Activated CD4-positive, alpha-beta memory T cell treated with anti-CD3 and anti-CD28 coated beads, Interleukin-2, amount 10 ng/mL, durations not matched to agents 7 days and 5 days (primary cell): ENCODE results near the gene PVALEF. TPM values are rescaled to one million over a fixed set of nuclear protein-coding genes. Genes with fewer than 3 reads are reported as not detected.
A peak's percentile ranks its signal among the peaks of the same experiment; 100 is the strongest.
"Not testable (repeated sequence)": the region's sequence is repeated elsewhere in the genome, so short reads cannot be mapped to it uniquely, and the experiment has no call there.

Experiments
- CTCF ChIA-PET: fragments of 350-600 bp; sonication (Branson Sonifier 250); formaldehyde crosslinking; loops from one replicate; lab custom pipeline; 2021; ENCODE audit warnings: antibody characterized with exemption, inconsistent platforms; lab: Charles Lee
- POLR2A ChIA-PET: fragments of 350-600 bp; sonication (Branson Sonifier 250); formaldehyde crosslinking; loops from one replicate; lab custom pipeline; 2021; ENCODE audit warnings: antibody characterized with exemption; lab: Charles Lee
- DNase-seq: peaks from one replicate; pipeline ENCODE4 v3.0.0-alpha.2; 2020
- H3K27ac Mint-ChIP-seq: one replicate; pipeline ENCODE4 v1.8.0; 2021; ENCODE audit warnings: mild to moderate bottlenecking, mixed read lengths
- H3K27me3 Mint-ChIP-seq: one replicate; pipeline ENCODE4 v1.8.0; 2021; ENCODE audit warnings: mixed read lengths
- H3K36me3 Mint-ChIP-seq: one replicate; pipeline ENCODE4 v1.8.0; 2021; ENCODE audit warnings: low read depth, mixed read lengths
- H3K4me1 Mint-ChIP-seq: one replicate; pipeline ENCODE4 v1.8.0; 2021; ENCODE audit warnings: mixed read lengths
- H3K4me3 Mint-ChIP-seq: one replicate; pipeline ENCODE4 v1.8.0; 2021; ENCODE audit warnings: mild to moderate bottlenecking, mixed read lengths
- H3K9me3 Mint-ChIP-seq: one replicate; pipeline ENCODE4 v1.8.0; 2021; ENCODE audit warnings: mixed read lengths
- total RNA-seq, 2 experiments: library from RNA; stranded (reverse); gene quantifications; one replicate each; pipeline ENCODE4 v1.2.3, GENCODE V29; 2021

The PVALEF gene
- total RNA-seq, 2 experiments from 2014 or later, result not detected

- H3K4me3 Mint-ChIP-seq, result no peak overlapping the region
- H3K27ac Mint-ChIP-seq, result no peak overlapping the region
- ChIA-PET CTCF (interaction anchor here (0.6 to 1.2 kb wide), 3 partner anchors 9 to 212 kb away, joined by 3 to 4 read pairs (median 3); partner anchors contain the start of genes NDUFAF8 and TEPSIN), POLR2A (no interaction called here)
- no peak for DNase-seq
- no peaks in the 10 kb centered on the region for H3K27me3 Mint-ChIP-seq
- H3K36me3 Mint-ChIP-seq, result no peaks in the 10 kb centered on the region
- H3K9me3 Mint-ChIP-seq, result peaks cover 3% of the 10 kb centered on the region
- no peaks in the 10 kb centered on the region for H3K4me1 Mint-ChIP-seq
These were observed 21.4 kb upstream of the PVALEF start for GRCh38 chr17:81143717-81144422.

- H3K36me3 Mint-ChIP-seq, result no peaks in the 10 kb centered on the region
- no peaks in the 10 kb centered on the region for H3K9me3 Mint-ChIP-seq
- H3K4me1 Mint-ChIP-seq, result no peaks in the 10 kb centered on the region
- H3K4me3 Mint-ChIP-seq, result no peak overlapping the region
- no peaks in the 10 kb centered on the region for H3K27me3 Mint-ChIP-seq
- ChIA-PET POLR2A (no interaction called here), CTCF (interaction anchor here (0.6 to 1.2 kb wide), 3 partner anchors 9 to 211 kb away, joined by 3 to 4 read pairs (median 3); partner anchors contain the start of genes NDUFAF8 and TEPSIN)
- no peak overlapping the region for H3K27ac Mint-ChIP-seq
- DNase-seq, result no peak
These were observed 20.9 kb upstream of the PVALEF start for GRCh38 chr17:81144423-81144781.

DNA sequence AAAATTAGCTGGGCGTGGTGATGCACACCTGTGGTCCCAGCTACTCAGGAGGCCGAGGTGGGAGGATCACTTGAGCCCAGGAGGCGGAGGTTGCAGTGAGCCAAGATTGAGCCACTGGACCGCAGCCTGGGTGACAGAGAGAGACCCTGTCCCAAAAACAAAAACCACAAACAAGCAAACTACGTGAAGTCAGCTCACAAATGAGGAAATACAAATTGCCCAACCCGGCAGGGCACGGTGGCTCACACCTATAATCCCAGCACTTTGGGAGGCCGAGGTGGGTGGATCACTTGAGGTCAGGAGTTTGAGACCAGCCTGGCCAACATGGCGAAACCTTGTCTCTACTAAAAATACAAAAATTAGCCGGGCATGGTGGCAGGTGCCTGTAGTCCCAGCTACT is 19.1 kb upstream of the PVALEF start:
- H3K9me3 Mint-ChIP-seq, CTCF ChIA-PET, POLR2A ChIA-PET, H3K4me1 Mint-ChIP-seq, H3K27ac Mint-ChIP-seq, H3K27me3 Mint-ChIP-seq, H3K36me3 Mint-ChIP-seq, DNase-seq, H3K4me3 Mint-ChIP-seq: not testable (repeated sequence)

DNA sequence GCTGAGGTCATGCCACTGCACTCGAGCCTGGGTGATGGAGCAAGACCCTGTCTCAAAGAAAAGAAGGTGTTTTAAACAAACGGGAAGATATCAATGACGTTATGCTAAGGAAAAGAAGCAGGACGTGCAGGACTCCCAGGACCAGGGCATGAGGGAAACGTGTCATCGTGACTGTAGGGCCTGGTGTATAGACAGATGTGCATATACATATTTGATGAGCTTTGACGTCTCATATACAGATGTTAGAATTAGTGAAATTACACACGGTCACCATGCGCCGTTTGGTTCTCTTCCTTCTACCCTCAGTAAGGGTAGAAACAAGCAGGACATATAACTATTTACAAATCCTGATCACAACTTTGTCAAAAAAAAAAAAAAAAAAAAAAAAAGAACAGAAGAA is 17.6 kb upstream of the PVALEF start:
- H3K27ac Mint-ChIP-seq, result no peak overlapping the region
- H3K4me3 Mint-ChIP-seq, result no peak overlapping the region
- DNase-seq, result no peak
- ChIA-PET POLR2A (no interaction called here), CTCF (interaction anchor here (0.6 kb wide), 1 partner anchor 116 kb away, joined by 3 read pairs; no protein-coding TSS in a partner anchor)
- peaks cover 2% of the 10 kb centered on the region for H3K4me1 Mint-ChIP-seq
- no peaks in the 10 kb centered on the region for H3K27me3 Mint-ChIP-seq
- no peaks in the 10 kb centered on the region for H3K9me3 Mint-ChIP-seq
- no peaks in the 10 kb centered on the region for H3K36me3 Mint-ChIP-seq

- H3K36me3 Mint-ChIP-seq, result no peaks in the 10 kb centered on the region
- CTCF ChIA-PET, result interaction anchor here (0.6 kb wide), 1 partner anchor 116 kb away, joined by 3 read pairs; no protein-coding TSS in a partner anchor
- H3K27me3 Mint-ChIP-seq, result peaks cover 2% of the 10 kb centered on the region
- no peak overlapping the region for H3K27ac Mint-ChIP-seq
- H3K4me1 Mint-ChIP-seq, result peaks cover 5% of the 10 kb centered on the region
- no peak for DNase-seq
- H3K4me3 Mint-ChIP-seq, result no peak overlapping the region
- POLR2A ChIA-PET, result no interaction called here
- H3K9me3 Mint-ChIP-seq, result no peaks in the 10 kb centered on the region
These were observed 16.7 kb upstream of the PVALEF start for GRCh38 chr17:81148571-81148970.

DNA sequence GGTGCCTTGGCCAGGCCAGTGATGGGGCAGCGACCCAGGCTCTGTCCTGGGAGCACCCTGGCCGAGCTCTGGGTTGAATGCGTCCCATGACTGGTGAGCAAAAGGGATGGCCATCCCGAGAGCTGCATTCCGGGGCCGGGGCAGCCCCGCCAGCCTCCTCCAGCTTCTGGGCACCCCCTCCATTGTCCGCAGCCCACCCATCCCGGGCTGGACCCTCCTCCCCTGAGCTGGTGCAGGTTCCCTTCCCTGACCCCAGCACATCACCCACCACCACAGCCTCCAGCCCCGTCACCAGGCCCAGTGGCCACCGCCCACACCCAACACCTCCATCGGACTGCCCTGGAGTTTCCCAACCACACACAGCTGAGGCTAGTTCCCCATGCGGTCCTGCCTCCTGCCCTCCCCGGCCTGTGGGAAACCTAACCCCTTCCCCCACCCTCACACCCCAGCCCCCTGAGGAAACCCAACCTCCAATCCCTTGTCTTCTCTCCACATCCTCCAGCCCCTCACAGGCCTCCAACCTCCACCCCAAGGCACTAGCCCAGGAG is 16.2 kb upstream of the PVALEF start:
- ChIA-PET POLR2A (no interaction called here), CTCF (no interaction called here)
- DNase-seq, result no peak
- Mint-ChIP-seq H3K9me3 (no peaks in the 10 kb centered on the region), H3K27me3 (peaks cover 2% of the 10 kb centered on the region), H3K36me3 (no peaks in the 10 kb centered on the region), H3K27ac (no peak overlapping the region), H3K4me3 (no peak overlapping the region), H3K4me1 (peaks cover 5% of the 10 kb centered on the region)

DNA sequence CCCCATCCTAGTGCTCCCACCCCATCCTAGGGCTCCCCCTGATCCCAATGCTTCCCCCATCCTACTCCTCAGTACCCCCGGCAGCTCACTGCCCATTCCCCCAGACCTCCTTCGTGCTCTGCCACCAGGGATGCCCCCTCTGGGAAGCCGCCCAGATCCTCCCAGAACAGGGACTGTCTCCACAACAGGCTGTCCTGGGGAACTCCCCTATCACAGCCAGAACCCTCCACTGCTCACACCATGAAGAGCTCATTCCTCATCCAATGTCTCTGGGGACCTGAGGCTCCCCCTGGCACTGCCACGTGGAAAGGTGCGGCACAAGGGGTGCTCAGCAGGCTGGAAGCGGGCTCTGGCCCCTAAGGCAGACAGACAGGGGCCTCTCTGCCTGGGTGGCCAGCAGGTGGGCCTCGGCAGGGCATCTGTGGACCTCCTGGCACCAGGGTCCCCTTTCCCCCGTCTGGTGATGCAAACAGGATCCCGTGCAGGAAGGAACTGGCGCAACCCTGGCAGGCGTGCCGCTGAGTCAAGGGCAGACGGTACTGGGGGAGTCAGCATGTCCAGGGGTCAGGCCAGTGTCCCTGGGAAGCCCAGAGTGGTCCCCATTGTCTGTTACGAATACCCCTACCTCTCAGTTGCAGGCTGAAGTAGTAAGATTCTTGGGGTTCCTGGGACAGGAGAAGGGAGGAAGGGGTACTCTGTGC is 14.8 kb upstream of the PVALEF start:
- no peak overlapping the region for H3K27ac Mint-ChIP-seq
- POLR2A ChIA-PET, result interaction anchor here (0.6 kb wide), 1 partner anchor 9 kb away, joined by 3 read pairs; no protein-coding TSS in a partner anchor
- CTCF ChIA-PET, result no interaction called here
- no peak for DNase-seq
- no peaks in the 10 kb centered on the region for H3K9me3 Mint-ChIP-seq
- H3K27me3 Mint-ChIP-seq, result peaks cover 2% of the 10 kb centered on the region
- no peak overlapping the region for H3K4me3 Mint-ChIP-seq
- peaks cover 5% of the 10 kb centered on the region for H3K4me1 Mint-ChIP-seq
- no peaks in the 10 kb centered on the region for H3K36me3 Mint-ChIP-seq

GRCh38 chr17:81151278-81151677 is 14.0 kb upstream of the PVALEF start:
- H3K4me3 Mint-ChIP-seq, result no peak overlapping the region
- H3K27me3 Mint-ChIP-seq, result peaks cover 2% of the 10 kb centered on the region
- no peak for DNase-seq
- no peaks in the 10 kb centered on the region for H3K36me3 Mint-ChIP-seq
- POLR2A ChIA-PET, result no interaction called here
- H3K4me1 Mint-ChIP-seq, result peaks cover 5% of the 10 kb centered on the region
- CTCF ChIA-PET, result no interaction called here
- no peaks in the 10 kb centered on the region for H3K9me3 Mint-ChIP-seq
- H3K27ac Mint-ChIP-seq, result no peak overlapping the region

DNA sequence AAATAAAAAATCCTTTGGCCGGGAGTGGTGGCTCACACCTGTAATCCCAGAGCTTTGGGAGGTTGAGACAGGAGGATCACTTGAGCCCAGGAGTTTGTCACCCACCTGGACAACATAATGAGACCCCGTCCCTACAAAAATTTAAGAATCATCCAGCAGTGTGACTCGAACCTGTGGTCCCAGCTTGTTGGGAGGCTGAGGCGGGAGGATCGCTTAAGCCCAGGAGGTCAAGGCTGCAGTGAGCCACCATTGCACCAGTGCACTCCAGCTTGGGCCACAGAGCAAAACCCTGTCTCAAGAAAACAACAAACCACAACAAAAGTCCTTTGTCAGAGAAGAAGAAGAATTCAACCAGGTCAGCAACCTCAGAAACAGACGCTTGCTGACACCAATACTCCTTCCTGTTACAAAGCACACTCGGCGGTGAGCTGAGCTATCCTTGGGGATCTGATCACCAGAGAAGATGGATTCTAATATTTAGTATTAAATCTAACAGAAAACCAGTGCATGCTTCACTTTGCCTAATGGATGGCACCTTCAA is 12.9 kb upstream of the PVALEF start:
- ChIA-PET POLR2A (no interaction called here), CTCF (interaction anchor here (0.7 kb wide), 2 partner anchors 9 to 166 kb away, joined by 3 read pairs; no protein-coding TSS in a partner anchor)
- Mint-ChIP-seq H3K27ac (peak overlapping the region; percentile 40), H3K9me3 (no peaks in the 10 kb centered on the region), H3K27me3 (peaks cover 2% of the 10 kb centered on the region), H3K4me3 (no peak overlapping the region), H3K4me1 (peaks cover 5% of the 10 kb centered on the region), H3K36me3 (no peaks in the 10 kb centered on the region)
- DNase-seq, result no peak

DNA sequence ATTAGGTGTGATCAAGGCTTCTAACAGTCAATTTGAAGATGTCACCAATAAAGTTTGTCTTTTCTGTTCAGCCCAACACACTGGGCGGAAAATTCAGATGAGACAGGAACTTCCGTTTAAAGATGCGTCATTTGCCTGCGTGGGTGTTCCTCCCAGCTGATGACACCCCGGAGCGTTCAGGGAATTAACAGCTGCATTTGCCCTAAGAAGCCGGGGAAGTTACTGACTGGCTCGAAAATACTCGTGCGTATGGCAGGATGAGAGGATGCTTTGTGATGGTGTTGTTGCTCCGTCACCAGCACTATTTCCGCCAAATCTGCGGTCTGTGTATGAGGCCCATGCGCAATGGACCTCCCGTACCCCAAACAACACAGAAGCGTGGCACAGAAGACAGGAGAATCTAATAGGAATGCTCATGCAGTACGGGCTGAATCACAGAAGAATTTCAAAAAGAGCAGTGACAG is 11.9 kb upstream of the PVALEF start:
- no peaks in the 10 kb centered on the region for H3K36me3 Mint-ChIP-seq
- ChIA-PET POLR2A (no interaction called here), CTCF (interaction anchor here (0.8 kb wide), 1 partner anchor 9 kb away, joined by 3 read pairs; no protein-coding TSS in a partner anchor)
- H3K27ac Mint-ChIP-seq, result peak overlapping the region; percentile 37
- no peak overlapping the region for H3K4me3 Mint-ChIP-seq
- peaks cover 2% of the 10 kb centered on the region for H3K27me3 Mint-ChIP-seq
- no peaks in the 10 kb centered on the region for H3K9me3 Mint-ChIP-seq
- peak; percentile 19 for DNase-seq
- H3K4me1 Mint-ChIP-seq, result peaks cover 5% of the 10 kb centered on the region

DNA sequence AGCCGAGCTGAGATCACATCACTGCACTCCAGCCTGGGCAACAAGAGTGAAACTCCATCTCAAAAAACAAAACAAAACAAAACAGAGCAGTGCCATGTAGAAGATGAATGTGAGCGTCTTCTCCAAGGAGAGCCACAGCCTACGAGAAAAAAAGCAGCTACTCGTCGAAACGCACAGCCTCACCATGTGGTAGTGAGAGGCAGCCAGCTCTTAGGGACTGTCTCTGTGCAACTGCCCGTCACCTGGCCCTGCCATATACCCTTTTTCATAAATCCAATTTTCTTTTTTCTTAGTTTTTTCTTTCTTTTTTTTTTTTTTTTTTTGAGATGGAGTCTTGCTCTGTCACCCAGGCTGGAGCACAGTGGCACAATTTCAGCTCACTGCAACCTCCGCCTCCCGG is 11.3 kb upstream of the PVALEF start:
- POLR2A ChIA-PET, H3K4me3 Mint-ChIP-seq, H3K36me3 Mint-ChIP-seq, DNase-seq, H3K27me3 Mint-ChIP-seq, CTCF ChIA-PET, H3K4me1 Mint-ChIP-seq, H3K27ac Mint-ChIP-seq, H3K9me3 Mint-ChIP-seq: not testable (repeated sequence)

DNA sequence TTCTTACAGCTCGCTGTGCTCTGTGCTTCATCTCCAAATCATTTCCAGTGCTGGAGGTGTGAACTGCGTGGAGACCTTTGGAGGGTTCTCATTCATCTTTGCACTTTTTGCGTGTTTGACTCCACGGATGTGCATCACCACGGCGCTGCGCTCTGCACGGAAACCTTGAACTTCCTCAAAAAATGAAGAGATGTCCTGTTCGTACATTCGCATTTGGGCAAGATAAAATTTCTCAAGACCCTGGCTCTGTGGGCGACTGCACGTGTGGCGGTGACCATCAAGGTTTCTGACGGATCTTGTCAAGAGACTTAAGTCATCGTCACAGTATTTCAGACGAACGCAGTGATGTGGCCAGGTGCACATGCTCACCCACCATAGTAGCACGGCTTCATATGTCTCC is 10.3 kb upstream of the PVALEF start:
- H3K4me3 Mint-ChIP-seq, result no peak overlapping the region
- no peaks in the 10 kb centered on the region for H3K36me3 Mint-ChIP-seq
- peaks cover 2% of the 10 kb centered on the region for H3K27me3 Mint-ChIP-seq
- peaks cover 5% of the 10 kb centered on the region for H3K4me1 Mint-ChIP-seq
- ChIA-PET CTCF (interaction anchor here (1.0 kb wide), 1 partner anchor 12 kb away, joined by 3 read pairs; no protein-coding TSS in a partner anchor), POLR2A (no interaction called here)
- DNase-seq, result no peak
- no peaks in the 10 kb centered on the region for H3K9me3 Mint-ChIP-seq
- no peak overlapping the region for H3K27ac Mint-ChIP-seq
